Naive B cell (primary cell): ENCODE data around the gene DPY19L1. TPM values are rescaled to one million over a fixed set of nuclear protein-coding genes. Genes with fewer than 3 reads are reported as not detected.
"Not testable (repeated sequence)": the region's sequence is repeated elsewhere in the genome, so short reads cannot be mapped to it uniquely, and the experiment has no call there.

Experiments used
- ATAC-seq, 2 donors: fragments of 150-1000 bp; cut with Tn5 transposase; 2 replicates each; pipeline ENCODE4 v1.10.0; 2021; ENCODE audit warnings: low read depth in 2 of 2, mild to moderate bottlenecking in 2 of 2, moderate library complexity in 2 of 2
- DNase-seq: peaks from one replicate; pipeline ENCODE4 v3.0.0; 2022
- H3K27ac Mint-ChIP-seq, 6 donors: one replicate each; pipeline ENCODE4 v1.8.0; 2020 to 2022; ENCODE audit warnings: mild to moderate bottlenecking in 6 of 6, mixed read lengths in 6 of 6, moderate library complexity in 5 of 6, inconsistent platforms in 2 of 6
- H3K27me3 Mint-ChIP-seq, 3 donors: one replicate each; pipeline ENCODE4 v1.8.0; 2021 to 2022; ENCODE audit warnings: mixed read lengths in 3 of 3, mild to moderate bottlenecking in 1 of 3
- H3K36me3 Mint-ChIP-seq, 2 donors: one replicate each; pipeline ENCODE4 v1.8.0; 2020 to 2022; ENCODE audit warnings: mixed read lengths in 2 of 2, inconsistent platforms in 1 of 2, mild to moderate bottlenecking in 1 of 2
- H3K4me1 Mint-ChIP-seq, 3 donors: one replicate each; pipeline ENCODE4 v1.8.0; 2020 to 2022; ENCODE audit warnings: mixed read lengths in 3 of 3, inconsistent platforms in 1 of 3, mild to moderate bottlenecking in 1 of 3, moderate library complexity in 1 of 3
- H3K4me3 Mint-ChIP-seq, 8 donors: one replicate each; pipeline ENCODE4 v1.8.0; 2020 to 2022; ENCODE audit warnings: mild to moderate bottlenecking in 8 of 8, mixed read lengths in 8 of 8, moderate library complexity in 8 of 8, inconsistent platforms in 2 of 8
- H3K9me3 Mint-ChIP-seq, 7 donors: one replicate each; pipeline ENCODE4 v1.8.0; 2020 to 2022; ENCODE audit warnings: mixed read lengths in 7 of 7, mild to moderate bottlenecking in 5 of 7, inconsistent platforms in 2 of 7, moderate library complexity in 1 of 7
- polyA plus RNA-seq, 6 donors: library from polyadenylated mRNA; unstranded; fragments of 300-500 nt; fragmentation: Illumina TruSeq; gene quantifications; one replicate each; pipeline ENCODE4 v1.2.3, GENCODE V29; 2021; ENCODE audit warnings: low read depth in 6 of 6

Gene DPY19L1
- polyA plus RNA-seq, 6 donors from 2014 or later = 0.60 to 2.1 (median 1.3) TPM

DNA sequence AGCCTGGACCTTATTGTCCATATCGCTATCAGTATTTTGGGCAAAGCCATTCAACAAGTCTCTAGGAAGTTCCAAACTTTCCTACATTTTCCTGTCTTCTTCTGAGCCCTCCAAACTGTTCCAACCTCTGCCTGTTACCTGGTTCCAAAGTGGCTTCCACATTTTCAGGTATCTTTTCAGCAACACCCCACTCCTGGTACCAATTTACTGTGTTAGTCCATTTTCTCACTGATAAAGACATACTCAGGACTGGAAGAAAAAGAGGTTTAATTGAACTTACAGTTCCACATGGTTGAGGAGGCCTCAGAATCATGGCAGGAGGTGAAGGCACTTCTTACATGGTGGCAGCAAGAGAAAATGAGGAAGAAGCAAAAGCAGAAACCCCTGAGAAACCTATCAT lies 153.4 kb downstream of the DPY19L1 start:
- H3K4me3 Mint-ChIP-seq = not testable (repeated sequence)

DNA sequence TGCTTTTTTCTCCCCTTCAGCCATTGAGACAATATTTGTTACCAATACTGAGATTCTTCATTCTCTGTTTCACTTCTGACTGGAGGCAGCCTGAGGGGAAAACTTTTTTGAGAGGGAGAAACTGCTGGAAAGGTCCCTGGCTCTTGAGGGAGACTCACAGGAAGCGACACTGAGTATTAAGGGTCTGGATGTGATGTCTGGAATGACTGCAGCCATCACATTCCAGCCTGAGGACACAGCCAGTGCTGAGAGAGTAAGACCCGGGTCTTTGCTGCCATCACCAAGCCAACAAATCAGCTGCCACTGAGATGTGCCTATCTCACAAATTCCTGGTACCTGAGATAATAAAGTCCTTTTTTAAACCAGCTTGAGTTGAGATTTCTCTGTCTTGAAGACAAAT lies 157.4 kb downstream of the DPY19L1 start:
- ATAC-seq (no peak), DNase-seq (no peak)
- no peak overlapping the region for H3K4me3 Mint-ChIP-seq
- H3K36me3 Mint-ChIP-seq = peaks cover 0 to 20% of the 10 kb centered on the region in 2 donors
- peaks cover 12 to 32% (median 16%) of the 10 kb centered on the region in 7 donors for H3K9me3 Mint-ChIP-seq
- no peaks in the 10 kb centered on the region for H3K4me1 Mint-ChIP-seq
- H3K27me3 Mint-ChIP-seq = peaks cover 0 to 6% (median 0%) of the 10 kb centered on the region in 3 donors
- H3K27ac Mint-ChIP-seq = no peak overlapping the region

More for the DNA sequence above, 153.4 kb downstream of the DPY19L1 start:
- not testable (repeated sequence) for DNase-seq, H3K4me1 Mint-ChIP-seq, H3K27ac Mint-ChIP-seq, ATAC-seq
- Mint-ChIP-seq H3K9me3 (peaks cover 15 to 39% (median 18%) of the 10 kb centered on the region in 7 donors), H3K27me3 (peaks cover 0 to 12% (median 4%) of the 10 kb centered on the region in 3 donors), H3K36me3 (peaks cover 0 to 20% of the 10 kb centered on the region in 2 donors)

DNA sequence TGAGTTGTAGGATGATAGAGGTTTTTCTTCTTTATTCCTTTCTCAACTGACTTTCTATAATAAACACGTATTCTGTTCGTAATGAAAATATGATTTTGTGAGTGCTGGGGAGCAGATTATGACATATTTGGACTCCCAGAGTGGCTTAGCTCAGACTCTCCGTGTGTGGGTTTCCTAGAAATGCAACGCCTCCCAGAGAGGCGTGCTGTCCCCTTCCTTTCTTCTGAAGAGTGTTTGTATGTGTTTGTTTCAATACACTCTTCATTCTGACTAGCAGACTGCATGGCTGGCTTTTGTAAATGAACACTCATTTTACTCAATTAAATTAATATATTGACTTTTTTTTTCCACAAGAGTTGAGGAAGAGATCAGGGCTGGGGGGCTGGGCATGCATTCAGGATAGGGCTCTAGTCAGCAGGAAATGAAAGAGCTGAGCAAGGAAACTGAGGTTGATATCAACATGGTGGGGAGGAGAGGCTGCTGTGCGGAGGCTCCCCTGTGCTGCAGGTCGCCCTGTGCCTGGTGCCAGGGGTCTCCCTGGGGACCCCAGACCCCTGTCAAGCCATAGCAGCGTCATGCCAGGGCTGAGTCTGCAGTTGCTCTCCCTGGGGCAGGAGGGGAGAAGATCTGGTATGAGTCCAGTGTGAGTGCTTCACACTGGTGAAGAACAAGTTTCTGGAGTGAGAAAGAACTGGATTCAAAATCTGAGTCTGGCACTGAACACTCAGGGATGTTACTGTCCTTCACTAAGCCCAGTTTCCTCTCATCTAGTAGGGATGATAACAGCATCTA lies 158.1 kb downstream of the DPY19L1 start:
- not testable (repeated sequence) for ATAC-seq, H3K27me3 Mint-ChIP-seq, H3K27ac Mint-ChIP-seq, H3K4me1 Mint-ChIP-seq, DNase-seq, H3K4me3 Mint-ChIP-seq
- Mint-ChIP-seq H3K36me3 (peaks cover 0 to 19% of the 10 kb centered on the region in 2 donors), H3K9me3 (peaks cover 7 to 31% (median 16%) of the 10 kb centered on the region in 7 donors)

Other genes with a start within 250 kb of the DPY19L1 start
- gene TBX20, start 216.6 kb upstream of the DPY19L1 start, polyA plus RNA-seq = not detected